C4-2B (cell line): ENCODE results near the gene MYO7B.

Experiments used
- H3K27ac ChIP-seq: fragments of 450-650 bp; 2 replicates; pipeline ENCODE4 v1.5.1; 2017
- ZFX ChIP-seq: fragments of 450-650 bp; IDR thresholded peaks from 2 replicates; pipeline ENCODE4 v1.6.1; 2017
- TF ChIP-seq, protein P1 (sequence below): fragments of 450-650 bp; conservative IDR thresholded peaks from 2 replicates; pipeline ENCODE4 v1.5.1; 2017; ENCODE audit warnings: mild to moderate bottlenecking

MYO7B gene

DNA sequence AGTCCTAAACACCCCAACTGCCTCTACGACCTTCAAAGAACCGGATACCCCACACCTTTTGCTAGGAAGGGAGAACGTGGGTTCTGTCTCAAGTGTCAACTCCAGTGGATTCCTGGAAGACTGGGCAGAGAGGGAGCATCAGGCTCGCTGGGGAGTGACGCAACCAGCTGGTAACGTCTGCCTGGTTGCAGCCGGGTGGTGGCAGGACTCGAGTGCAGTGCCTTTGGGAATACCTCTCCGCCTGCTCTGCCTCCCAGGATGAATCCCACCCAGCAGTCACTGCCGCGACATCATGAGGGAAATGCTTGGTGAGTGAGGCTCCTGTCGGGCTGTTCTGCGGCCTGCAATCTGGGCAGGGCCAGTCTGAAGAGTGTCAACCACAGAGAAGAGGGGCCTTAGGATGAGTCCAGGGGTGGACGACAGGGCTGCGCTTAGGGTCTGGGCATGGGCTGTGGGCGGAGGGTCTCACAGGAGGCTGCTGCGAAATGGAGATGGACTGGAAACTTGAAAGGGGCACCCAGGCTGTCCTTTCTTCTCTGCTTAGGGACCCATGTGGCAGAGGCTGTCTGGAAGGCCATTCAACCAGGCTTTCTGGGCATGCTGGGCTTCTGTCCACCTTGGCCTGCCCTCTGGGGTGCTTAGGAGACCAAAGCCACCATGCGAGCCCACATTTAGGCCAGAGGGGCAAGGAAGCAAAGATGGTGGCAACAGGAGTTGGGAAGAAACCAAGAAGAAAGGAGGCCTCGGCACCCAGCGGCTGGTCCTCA lies 123.3 kb downstream of the MYO7B start:
- no peak for TF ChIP-seq ZFX
- no peak overlapping the region for H3K27ac ChIP-seq

DNA sequence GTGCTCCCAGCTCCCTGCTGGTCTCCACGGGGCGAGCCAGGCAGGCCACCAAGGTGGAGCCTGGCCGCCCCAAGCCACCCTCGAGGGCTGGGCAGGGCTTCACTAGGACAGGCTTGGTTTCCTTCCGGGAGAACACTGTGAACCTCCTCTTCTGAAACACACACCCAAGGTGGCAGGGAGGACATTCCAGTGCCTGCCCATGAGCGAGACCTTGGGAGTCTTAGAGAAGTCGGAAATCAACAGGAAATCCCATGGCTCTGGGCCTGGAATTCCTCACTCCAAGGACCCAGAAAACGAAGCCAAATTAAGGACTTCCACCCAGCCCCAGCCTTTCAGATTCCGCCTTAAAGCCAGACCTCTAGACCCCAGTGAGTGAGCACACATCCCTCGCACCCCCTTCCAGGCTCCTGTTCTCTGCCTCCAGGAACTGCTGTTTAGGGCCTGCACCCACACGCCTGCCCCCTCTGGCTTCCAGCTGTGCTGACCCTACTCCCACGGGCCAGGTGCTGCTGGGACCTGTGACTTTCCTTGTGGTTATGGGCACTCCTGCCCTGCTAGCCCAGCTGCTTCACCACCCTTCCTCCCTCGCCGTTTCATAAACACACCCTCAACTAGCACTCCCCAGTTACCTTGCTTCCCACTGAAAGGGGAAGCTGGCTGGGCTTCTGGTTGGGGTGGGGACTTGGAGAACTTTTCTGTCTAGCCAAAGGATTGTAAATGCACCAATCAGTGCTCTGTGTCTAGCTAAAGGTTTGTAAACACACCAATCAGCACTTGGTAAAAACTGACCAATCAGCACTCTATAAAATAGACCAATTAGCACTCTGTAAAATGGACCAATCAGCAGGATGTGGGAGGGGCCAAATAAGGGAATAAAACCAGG lies 124.2 kb downstream of the MYO7B start:
- TF ChIP-seq ZFX: no peak
- TF ChIP-seq, protein P1, sequence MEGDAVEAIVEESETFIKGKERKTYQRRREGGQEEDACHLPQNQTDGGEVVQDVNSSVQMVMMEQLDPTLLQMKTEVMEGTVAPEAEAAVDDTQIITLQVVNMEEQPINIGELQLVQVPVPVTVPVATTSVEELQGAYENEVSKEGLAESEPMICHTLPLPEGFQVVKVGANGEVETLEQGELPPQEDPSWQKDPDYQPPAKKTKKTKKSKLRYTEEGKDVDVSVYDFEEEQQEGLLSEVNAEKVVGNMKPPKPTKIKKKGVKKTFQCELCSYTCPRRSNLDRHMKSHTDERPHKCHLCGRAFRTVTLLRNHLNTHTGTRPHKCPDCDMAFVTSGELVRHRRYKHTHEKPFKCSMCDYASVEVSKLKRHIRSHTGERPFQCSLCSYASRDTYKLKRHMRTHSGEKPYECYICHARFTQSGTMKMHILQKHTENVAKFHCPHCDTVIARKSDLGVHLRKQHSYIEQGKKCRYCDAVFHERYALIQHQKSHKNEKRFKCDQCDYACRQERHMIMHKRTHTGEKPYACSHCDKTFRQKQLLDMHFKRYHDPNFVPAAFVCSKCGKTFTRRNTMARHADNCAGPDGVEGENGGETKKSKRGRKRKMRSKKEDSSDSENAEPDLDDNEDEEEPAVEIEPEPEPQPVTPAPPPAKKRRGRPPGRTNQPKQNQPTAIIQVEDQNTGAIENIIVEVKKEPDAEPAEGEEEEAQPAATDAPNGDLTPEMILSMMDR: no peak

DNA sequence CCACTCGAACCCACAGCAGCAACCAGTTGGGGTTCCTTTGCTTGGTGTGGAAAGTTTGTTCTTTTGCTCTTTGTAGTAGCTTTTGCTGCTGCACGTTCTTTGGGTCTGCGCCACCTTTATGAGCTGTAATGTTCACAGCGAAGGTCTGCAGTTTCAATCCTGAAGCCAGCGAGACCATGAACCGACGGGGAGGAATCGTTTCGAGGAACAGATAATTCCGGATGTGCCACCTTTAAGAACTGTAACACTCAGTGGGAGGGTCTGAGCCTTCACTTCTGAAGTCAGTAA lies 124.8 kb downstream of the MYO7B start:
- no peak overlapping the region for H3K27ac ChIP-seq
- no peak for TF ChIP-seq ZFX
- TF ChIP-seq, protein P1: no peak

More for the DNA sequence above, 124.2 kb downstream of the MYO7B start:
- no peak overlapping the region for H3K27ac ChIP-seq

DNA sequence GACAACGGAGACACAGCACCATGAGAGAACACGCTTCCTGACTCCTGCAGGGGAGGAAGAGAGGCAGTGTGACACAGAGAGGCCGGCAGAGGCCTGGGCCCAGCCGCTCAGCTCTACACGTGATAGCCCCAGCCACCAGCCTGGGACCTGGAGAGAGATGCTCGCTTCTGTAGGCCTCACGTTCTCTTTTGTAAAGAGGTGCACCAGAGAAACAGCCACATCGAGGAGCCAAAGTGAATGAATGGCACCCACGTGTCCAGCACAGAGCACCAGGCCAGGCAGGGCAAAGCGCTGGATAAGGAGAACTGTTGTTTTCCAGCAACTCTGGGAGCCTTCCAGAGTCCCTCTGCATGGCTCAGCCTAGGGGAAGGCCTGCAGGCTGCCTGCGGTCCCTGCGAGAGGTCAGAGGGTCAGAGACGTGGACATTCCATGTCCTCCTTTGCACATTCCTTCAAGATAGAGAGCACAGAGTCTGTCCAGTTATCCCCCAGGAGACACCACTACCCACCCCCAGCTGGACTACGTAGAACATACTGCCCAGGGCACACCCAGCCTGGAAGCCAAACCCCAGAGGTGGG lies 125.7 kb downstream of the MYO7B start:
- no peak overlapping the region for H3K27ac ChIP-seq
- TF ChIP-seq, protein P1: no peak
- no peak for TF ChIP-seq ZFX

DNA sequence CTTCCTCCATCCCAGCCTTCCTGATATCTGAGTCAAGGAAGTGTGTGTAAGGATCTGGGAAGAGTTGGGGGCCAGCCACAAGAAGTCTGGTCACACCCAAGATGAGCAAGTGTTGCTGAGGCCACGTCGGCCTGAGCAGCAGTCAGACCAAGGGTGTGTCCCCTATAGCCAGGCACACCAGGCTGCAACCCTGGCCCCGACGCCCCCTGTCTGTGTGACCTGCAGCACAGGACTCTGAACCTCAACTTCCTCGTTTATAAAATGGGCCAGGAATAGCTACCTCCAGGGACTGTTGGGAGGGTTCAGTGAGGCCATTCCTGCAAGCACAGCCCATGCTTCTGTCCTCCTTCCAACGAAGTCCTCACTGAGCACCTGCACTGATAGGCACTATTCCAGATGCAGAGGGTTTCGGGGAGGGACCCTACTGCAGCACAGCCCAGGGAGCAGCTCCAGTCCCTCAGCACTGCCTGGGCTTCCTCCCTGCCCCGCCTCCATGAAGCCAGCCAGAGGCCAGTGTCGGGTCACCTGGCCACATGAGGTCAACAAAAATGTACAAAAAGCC lies 126.5 kb downstream of the MYO7B start:
- no peak overlapping the region for H3K27ac ChIP-seq
- TF ChIP-seq ZFX: no peak

DNA sequence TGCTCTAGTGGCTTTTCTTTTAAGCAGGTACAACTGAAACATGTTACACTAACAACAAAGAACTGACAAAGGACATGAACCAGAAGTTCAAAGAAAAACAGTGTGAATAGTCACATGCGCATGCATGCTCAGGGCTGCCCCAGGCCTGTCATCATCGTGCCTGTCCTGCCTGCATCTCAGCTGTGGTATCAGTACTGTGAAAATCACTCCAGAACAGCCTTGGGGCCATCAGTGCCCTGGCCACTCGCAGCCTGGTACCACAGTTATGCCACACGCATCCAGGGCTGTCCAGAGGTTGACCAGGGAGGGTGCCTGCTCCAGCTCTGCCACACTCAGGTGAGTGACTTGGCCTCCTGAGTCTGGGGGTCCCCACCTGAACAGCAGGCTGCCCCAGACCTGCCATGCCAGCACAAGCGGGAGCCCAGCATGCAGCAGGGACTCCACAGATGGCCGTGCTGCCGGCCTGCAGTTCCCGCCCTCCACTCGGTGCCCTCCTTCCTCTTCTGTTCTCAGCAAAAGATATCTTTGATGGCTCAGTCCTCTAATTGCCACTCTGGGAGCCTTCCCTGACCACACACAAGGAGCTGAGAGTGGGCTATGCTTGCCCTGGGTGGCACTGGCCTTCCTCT lies 127.6 kb downstream of the MYO7B start:
- TF ChIP-seq, protein P1: no peak
- no peak for TF ChIP-seq ZFX

DNA sequence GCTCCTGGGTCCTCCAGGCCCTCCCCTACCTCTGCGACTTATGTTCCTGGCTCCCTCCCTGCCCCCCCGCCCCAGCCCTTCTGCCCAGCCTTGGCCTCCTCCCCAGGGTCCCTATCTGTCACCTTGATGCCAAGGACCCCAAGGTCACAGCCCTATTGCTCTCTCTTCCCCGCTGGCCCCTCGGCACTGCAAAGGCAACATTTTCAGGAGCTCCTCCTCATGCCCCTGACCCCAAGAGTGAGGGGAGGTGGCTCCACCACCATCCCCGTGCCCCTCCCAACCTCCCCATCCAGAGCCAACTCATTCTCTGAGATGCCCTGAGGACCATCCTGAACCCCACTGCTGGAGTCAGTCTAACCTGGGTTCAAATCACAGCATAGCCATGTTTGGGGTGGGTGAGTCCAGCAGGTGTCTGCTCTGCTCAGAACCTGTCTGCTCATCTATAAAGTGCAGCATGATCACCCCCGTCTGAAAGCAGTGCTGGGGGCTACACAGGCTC lies 128.1 kb downstream of the MYO7B start:
- TF ChIP-seq, protein P1: no peak
- TF ChIP-seq ZFX: no peak

More for the DNA sequence above, 127.6 kb downstream of the MYO7B start:
- no peak overlapping the region for H3K27ac ChIP-seq

More for the DNA sequence above, 128.1 kb downstream of the MYO7B start:
- no peak overlapping the region for H3K27ac ChIP-seq
